GM10266 (cell line): Measurements from ENCODE around the gene NUP50.

Experiments used
- DNase-seq: peaks from one replicate; pipeline ENCODE4 v3.0.0; 2012; ENCODE audit errors: extremely low spot score
- CTCF ChIP-seq: IDR thresholded peaks from 2 replicates; pipeline ENCODE4 v1.5.1; 2012; ENCODE audit warnings: mild to moderate bottlenecking, low read depth; ENCODE audit not compliant: control insufficient read depth, insufficient read depth; ENCODE audit errors: missing control alignments

Gene NUP50

GRCh38 chr22:45210577-45210976, 46.9 kb downstream of the NUP50 start:
- DNase-seq = no peak
- TF ChIP-seq CTCF = no peak

GRCh38 chr22:45210991-45211390, 47.3 kb downstream of the NUP50 start:
- no peak for DNase-seq
- no peak for TF ChIP-seq CTCF

GRCh38 chr22:45211435-45211834, 47.7 kb downstream of the NUP50 start:
- no peak for TF ChIP-seq CTCF

GRCh38 chr22:45211848-45212247, 48.1 kb downstream of the NUP50 start:
- no peak for DNase-seq

More at GRCh38 chr22:45211435-45211834, 47.7 kb downstream of the NUP50 start:
- DNase-seq = no peak

GRCh38 chr22:45212306-45212709, 48.6 kb downstream of the NUP50 start:
- no peak for DNase-seq
- TF ChIP-seq CTCF = no peak

More at GRCh38 chr22:45211848-45212247, 48.1 kb downstream of the NUP50 start:
- no peak for TF ChIP-seq CTCF

GRCh38 chr22:45212992-45213751, 49.4 kb downstream of the NUP50 start:
- no peak for DNase-seq
- no peak for TF ChIP-seq CTCF

GRCh38 chr22:45216133-45217003, 52.6 kb downstream of the NUP50 start:
- DNase-seq = no peak
- no peak for TF ChIP-seq CTCF
